ENCODE measurements around the gene HOXB5. TPM values are rescaled to one million over a fixed set of nuclear protein-coding genes. Genes with fewer than 3 reads are reported as not detected.

Gene HOXB5
- total and polyA plus RNA-seq, 9 donors = 0.04 to 2.8 (median 0.49) TPM; not detected in 1

GRCh38 chr17:48630009-48630924 lies 36.7 kb upstream of the HOXB5 start:
- Histone ChIP-seq H3K27ac (no peak overlapping the region), H3K4me3 (no peak overlapping the region), H3K9me3 (no peaks in the 10 kb centered on the region), H3K4me1 (ENCODE audit: insufficient read depth) (no peaks in the 10 kb centered on the region), H3K36me3 (no peaks in the 10 kb centered on the region), H3K27me3 (no peaks in the 10 kb centered on the region)
- TF ChIP-seq EP300 (IDR thresholded peaks at IDR 0.05) = no peak
- no peak for TF ChIP-seq CTCF (IDR thresholded peaks at IDR 0.05)
- no peak for TF ChIP-seq POLR2A (IDR thresholded peaks at IDR 0.05)
- intact Hi-C loops (cut with DNase I) = no loop called here
- no peak for DNase-seq
- 16 to 30% (median 22%) methylated on average over 15 of the region's 15 CpGs for whole genome bisulfite sequencing, 3 donors

- intact Hi-C loops (cut with DNase I) = loop anchor here in 1 of 4 donors (10.0 kb wide), 1 partner anchor 295 kb away; no protein-coding TSS in a partner anchor
- H3K9me3 ChIP-seq = no peaks in the 10 kb centered on the region
- H3K4me1 ChIP-seq (ENCODE audit: insufficient read depth) = peaks cover 2% of the 10 kb centered on the region
- no peak overlapping the region for H3K27ac ChIP-seq
- 17 to 39% (median 22%) methylated on average over 5 of the region's 5 CpGs for WGBS, 3 donors
- no peak for TF ChIP-seq CTCF (IDR thresholded peaks at IDR 0.05)
- H3K4me3 ChIP-seq = no peak overlapping the region
- peaks cover 2% of the 10 kb centered on the region for H3K27me3 ChIP-seq
- no peaks in the 10 kb centered on the region for H3K36me3 ChIP-seq
- no peak for DNase-seq
These were observed 35.8 kb upstream of the HOXB5 start for GRCh38 chr17:48629411-48629759.

- intact Hi-C loops (cut with DNase I) = loop anchor here in 1 of 4 donors (10.0 kb wide), 1 partner anchor 294 kb away; no protein-coding TSS in a partner anchor
- H3K4me3 ChIP-seq = no peak overlapping the region
- TF ChIP-seq CTCF (IDR thresholded peaks at IDR 0.05) (no peak), POLR2A (IDR thresholded peaks at IDR 0.05) (no peak), EP300 (IDR thresholded peaks at IDR 0.05) (no peak)
- no peak overlapping the region for H3K27ac ChIP-seq
- H3K9me3 ChIP-seq = no peaks in the 10 kb centered on the region
- no peaks in the 10 kb centered on the region for H3K36me3 ChIP-seq
- H3K27me3 ChIP-seq = peaks cover 2% of the 10 kb centered on the region
- peaks cover 2% of the 10 kb centered on the region for H3K4me1 ChIP-seq (ENCODE audit: insufficient read depth)
- WGBS, 3 donors = 17 to 23% (median 19%) methylated on average over 5 of the region's 5 CpGs
- DNase-seq = no peak
These were observed 35.3 kb upstream of the HOXB5 start for GRCh38 chr17:48628649-48629410.

- H3K9me3 ChIP-seq = no peaks in the 10 kb centered on the region
- 3 to 12% (median 4%) methylated on average over 27 of the region's 27 CpGs for WGBS, 3 donors
- TF ChIP-seq POLR2A (IDR thresholded peaks at IDR 0.05) (no peak), EP300 (IDR thresholded peaks at IDR 0.05) (no peak), CTCF (IDR thresholded peaks at IDR 0.05) (no peak)
- no peak for DNase-seq
- H3K27me3 ChIP-seq = peaks cover 2% of the 10 kb centered on the region
- H3K36me3 ChIP-seq = no peaks in the 10 kb centered on the region
- no peak overlapping the region for H3K27ac ChIP-seq
- intact Hi-C loops (cut with DNase I) = loop anchor here in 1 of 4 donors (10.0 kb wide), 1 partner anchor 293 kb away; no protein-coding TSS in a partner anchor
- peaks cover 2% of the 10 kb centered on the region for H3K4me1 ChIP-seq (ENCODE audit: insufficient read depth)
- no peak overlapping the region for H3K4me3 ChIP-seq
These were observed 34.3 kb upstream of the HOXB5 start for GRCh38 chr17:48627623-48628521.

Measured in ovary (tissue), 9 donors.